ENCODE data around the gene KRTAP1-1. TPM values are rescaled to one million over a fixed set of nuclear protein-coding genes. Genes with fewer than 3 reads are reported as not detected.

KRTAP1-1 gene
- total RNA-seq, 1 experiment from 2014 or later: not detected

DNA sequence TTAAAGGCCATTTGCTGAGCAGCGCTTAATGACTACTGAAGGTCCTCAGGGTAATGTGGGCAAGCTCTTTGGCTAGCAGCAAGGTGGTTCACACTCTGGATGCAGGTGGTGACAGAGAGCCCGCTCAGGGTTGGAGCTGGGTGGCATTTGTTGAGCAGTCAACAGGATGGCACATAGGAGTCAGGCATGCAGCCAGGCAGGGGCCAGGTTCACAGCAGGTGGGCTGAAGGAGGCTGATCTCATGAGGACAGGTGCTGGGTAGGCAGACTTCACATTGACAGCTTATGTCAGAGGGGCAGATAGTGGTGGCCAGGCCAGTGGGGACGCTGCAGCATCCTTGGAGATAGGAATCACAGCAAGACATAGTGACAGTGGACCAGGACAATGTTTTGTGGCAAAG, 36.9 kb downstream of the KRTAP1-1 start:
- Mint-ChIP-seq H3K27me3 (ENCODE audit: low read depth) (no peaks in the 10 kb centered on the region), H3K36me3 (no peaks in the 10 kb centered on the region), H3K4me3 (no peak overlapping the region), H3K4me1 (peaks cover 8% of the 10 kb centered on the region), H3K9me3 (0 out of 2 replicates have a peak, but pooled peaks cover 7% of the 10 kb centered on the region), H3K27ac (no peak overlapping the region)
- DNase-seq (ENCODE audit: low spot score) (no peak), ATAC-seq (no peak)
- TF ChIP-seq, protein P1, sequence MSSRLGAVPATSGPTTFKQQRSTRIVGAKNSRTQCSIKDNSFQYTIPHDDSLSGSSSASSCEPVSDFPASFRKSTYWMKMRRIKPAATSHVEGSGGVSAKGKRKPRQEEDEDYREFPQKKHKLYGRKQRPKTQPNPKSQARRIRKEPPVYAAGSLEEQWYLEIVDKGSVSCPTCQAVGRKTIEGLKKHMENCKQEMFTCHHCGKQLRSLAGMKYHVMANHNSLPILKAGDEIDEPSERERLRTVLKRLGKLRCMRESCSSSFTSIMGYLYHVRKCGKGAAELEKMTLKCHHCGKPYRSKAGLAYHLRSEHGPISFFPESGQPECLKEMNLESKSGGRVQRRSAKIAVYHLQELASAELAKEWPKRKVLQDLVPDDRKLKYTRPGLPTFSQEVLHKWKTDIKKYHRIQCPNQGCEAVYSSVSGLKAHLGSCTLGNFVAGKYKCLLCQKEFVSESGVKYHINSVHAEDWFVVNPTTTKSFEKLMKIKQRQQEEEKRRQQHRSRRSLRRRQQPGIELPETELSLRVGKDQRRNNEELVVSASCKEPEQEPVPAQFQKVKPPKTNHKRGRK (CRISPR knock-in tag; IDR thresholded peaks at IDR 0.05; ENCODE audit: borderline replicate concordance): no peak
- TF ChIP-seq, protein P2, sequence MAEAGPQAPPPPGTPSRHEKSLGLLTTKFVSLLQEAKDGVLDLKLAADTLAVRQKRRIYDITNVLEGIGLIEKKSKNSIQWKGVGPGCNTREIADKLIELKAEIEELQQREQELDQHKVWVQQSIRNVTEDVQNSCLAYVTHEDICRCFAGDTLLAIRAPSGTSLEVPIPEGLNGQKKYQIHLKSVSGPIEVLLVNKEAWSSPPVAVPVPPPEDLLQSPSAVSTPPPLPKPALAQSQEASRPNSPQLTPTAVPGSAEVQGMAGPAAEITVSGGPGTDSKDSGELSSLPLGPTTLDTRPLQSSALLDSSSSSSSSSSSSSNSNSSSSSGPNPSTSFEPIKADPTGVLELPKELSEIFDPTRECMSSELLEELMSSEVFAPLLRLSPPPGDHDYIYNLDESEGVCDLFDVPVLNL (CRISPR knock-in tag; IDR thresholded peaks at IDR 0.05; ENCODE audit: borderline replicate concordance, low read depth): no peak
- TF ChIP-seq NR3C1 (CRISPR knock-in tag; conservative IDR thresholded peaks at IDR 0.05; ENCODE audit: low read depth) (no peak), ZNF219 (CRISPR knock-in tag; IDR thresholded peaks at IDR 0.05; ENCODE audit: borderline replicate concordance) (no peak), ZNF138 (CRISPR knock-in tag; conservative IDR thresholded peaks at IDR 0.05) (no peak), TP53 (CRISPR knock-in tag; IDR thresholded peaks at IDR 0.05) (no peak), TCF7 (CRISPR knock-in tag; IDR thresholded peaks at IDR 0.05; ENCODE audit: low read depth) (no peak), ZNF423 (CRISPR knock-in tag; IDR thresholded peaks at IDR 0.05) (no peak), FOXJ3 (CRISPR knock-in tag; IDR thresholded peaks at IDR 0.05; ENCODE audit: borderline replicate concordance) (no peak), JAZF1 (CRISPR knock-in tag; IDR thresholded peaks at IDR 0.05) (no peak), GTF2I (CRISPR knock-in tag; conservative IDR thresholded peaks at IDR 0.05) (no peak), NR1H2 (CRISPR knock-in tag; IDR thresholded peaks at IDR 0.05) (no peak)
- TF ChIP-seq, protein P3, sequence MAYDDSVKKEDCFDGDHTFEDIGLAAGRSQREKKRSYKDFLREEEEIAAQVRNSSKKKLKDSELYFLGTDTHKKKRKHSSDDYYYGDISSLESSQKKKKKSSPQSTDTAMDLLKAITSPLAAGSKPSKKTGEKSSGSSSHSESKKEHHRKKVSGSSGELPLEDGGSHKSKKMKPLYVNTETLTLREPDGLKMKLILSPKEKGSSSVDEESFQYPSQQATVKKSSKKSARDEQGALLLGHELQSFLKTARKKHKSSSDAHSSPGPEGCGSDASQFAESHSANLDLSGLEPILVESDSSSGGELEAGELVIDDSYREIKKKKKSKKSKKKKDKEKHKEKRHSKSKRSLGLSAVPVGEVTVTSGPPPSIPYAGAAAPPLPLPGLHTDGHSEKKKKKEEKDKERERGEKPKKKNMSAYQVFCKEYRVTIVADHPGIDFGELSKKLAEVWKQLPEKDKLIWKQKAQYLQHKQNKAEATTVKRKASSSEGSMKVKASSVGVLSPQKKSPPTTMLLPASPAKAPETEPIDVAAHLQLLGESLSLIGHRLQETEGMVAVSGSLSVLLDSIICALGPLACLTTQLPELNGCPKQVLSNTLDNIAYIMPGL (CRISPR knock-in tag; IDR thresholded peaks at IDR 0.05): no peak
- TF ChIP-seq, protein P4, sequence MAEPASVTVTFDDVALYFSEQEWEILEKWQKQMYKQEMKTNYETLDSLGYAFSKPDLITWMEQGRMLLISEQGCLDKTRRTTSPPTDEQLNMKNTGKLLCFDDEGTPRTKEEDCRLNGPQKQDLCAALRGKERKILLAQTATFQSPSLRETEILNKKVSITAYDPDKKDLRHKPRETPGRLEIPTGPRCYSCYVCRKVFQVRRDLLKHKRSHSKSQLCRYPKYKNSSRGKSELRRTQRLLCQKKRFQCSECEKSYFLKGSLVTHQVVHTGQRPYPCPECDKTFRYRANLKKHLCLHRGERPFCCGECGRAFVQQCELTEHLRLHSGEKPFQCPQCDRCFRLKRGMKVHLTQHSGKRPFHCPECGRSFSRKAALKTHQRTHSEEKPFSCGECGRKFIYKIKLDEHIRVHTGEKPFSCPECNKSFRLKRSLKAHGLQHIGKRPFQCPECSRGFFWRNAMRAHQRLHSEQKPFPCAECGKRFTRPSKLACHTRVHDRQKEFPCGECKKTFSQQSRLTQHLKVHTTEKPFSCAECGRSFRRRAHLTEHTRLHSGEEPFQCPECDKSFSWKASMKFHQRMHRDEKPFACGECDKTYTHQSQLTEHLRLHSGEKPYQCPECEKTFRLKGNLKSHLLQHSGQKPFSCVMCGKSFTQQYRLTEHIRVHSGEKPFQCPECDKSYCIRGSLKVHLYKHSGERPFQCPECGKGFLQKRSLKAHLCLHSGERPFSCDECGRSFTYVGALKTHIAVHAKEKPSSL (CRISPR knock-in tag; conservative IDR thresholded peaks at IDR 0.05): no peak
- TF ChIP-seq, protein P5, sequence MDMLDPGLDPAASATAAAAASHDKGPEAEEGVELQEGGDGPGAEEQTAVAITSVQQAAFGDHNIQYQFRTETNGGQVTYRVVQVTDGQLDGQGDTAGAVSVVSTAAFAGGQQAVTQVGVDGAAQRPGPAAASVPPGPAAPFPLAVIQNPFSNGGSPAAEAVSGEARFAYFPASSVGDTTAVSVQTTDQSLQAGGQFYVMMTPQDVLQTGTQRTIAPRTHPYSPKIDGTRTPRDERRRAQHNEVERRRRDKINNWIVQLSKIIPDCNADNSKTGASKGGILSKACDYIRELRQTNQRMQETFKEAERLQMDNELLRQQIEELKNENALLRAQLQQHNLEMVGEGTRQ (CRISPR knock-in tag; IDR thresholded peaks at IDR 0.05): no peak
- TF ChIP-seq, protein P6, sequence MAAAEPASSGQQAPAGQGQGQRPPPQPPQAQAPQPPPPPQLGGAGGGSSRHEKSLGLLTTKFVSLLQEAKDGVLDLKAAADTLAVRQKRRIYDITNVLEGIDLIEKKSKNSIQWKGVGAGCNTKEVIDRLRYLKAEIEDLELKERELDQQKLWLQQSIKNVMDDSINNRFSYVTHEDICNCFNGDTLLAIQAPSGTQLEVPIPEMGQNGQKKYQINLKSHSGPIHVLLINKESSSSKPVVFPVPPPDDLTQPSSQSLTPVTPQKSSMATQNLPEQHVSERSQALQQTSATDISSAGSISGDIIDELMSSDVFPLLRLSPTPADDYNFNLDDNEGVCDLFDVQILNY (CRISPR knock-in tag; IDR thresholded peaks at IDR 0.05): no peak
- TF ChIP-seq, protein P7, sequence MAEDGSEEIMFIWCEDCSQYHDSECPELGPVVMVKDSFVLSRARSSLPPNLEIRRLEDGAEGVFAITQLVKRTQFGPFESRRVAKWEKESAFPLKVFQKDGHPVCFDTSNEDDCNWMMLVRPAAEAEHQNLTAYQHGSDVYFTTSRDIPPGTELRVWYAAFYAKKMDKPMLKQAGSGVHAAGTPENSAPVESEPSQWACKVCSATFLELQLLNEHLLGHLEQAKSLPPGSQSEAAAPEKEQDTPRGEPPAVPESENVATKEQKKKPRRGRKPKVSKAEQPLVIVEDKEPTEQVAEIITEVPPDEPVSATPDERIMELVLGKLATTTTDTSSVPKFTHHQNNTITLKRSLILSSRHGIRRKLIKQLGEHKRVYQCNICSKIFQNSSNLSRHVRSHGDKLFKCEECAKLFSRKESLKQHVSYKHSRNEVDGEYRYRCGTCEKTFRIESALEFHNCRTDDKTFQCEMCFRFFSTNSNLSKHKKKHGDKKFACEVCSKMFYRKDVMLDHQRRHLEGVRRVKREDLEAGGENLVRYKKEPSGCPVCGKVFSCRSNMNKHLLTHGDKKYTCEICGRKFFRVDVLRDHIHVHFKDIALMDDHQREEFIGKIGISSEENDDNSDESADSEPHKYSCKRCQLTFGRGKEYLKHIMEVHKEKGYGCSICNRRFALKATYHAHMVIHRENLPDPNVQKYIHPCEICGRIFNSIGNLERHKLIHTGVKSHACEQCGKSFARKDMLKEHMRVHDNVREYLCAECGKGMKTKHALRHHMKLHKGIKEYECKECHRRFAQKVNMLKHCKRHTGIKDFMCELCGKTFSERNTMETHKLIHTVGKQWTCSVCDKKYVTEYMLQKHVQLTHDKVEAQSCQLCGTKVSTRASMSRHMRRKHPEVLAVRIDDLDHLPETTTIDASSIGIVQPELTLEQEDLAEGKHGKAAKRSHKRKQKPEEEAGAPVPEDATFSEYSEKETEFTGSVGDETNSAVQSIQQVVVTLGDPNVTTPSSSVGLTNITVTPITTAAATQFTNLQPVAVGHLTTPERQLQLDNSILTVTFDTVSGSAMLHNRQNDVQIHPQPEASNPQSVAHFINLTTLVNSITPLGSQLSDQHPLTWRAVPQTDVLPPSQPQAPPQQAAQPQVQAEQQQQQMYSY (CRISPR knock-in tag; IDR thresholded peaks at IDR 0.05): no peak
- TF ChIP-seq, protein P8, sequence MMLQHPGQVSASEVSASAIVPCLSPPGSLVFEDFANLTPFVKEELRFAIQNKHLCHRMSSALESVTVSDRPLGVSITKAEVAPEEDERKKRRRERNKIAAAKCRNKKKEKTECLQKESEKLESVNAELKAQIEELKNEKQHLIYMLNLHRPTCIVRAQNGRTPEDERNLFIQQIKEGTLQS (CRISPR knock-in tag; conservative IDR thresholded peaks at IDR 0.05): no peak
- TF ChIP-seq, protein P9, sequence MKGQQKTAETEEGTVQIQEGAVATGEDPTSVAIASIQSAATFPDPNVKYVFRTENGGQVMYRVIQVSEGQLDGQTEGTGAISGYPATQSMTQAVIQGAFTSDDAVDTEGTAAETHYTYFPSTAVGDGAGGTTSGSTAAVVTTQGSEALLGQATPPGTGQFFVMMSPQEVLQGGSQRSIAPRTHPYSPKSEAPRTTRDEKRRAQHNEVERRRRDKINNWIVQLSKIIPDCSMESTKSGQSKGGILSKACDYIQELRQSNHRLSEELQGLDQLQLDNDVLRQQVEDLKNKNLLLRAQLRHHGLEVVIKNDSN (CRISPR knock-in tag; IDR thresholded peaks at IDR 0.05): no peak
- CTCF ChIA-PET: no interaction called here
- POLR2A ChIA-PET: no interaction called here
